ENCODE results near the gene TRIM27.
"Not testable (repeated sequence)": the region's sequence is repeated elsewhere in the genome, so short reads cannot be mapped to it uniquely, and the experiment has no call there.

Gene TRIM27

DNA sequence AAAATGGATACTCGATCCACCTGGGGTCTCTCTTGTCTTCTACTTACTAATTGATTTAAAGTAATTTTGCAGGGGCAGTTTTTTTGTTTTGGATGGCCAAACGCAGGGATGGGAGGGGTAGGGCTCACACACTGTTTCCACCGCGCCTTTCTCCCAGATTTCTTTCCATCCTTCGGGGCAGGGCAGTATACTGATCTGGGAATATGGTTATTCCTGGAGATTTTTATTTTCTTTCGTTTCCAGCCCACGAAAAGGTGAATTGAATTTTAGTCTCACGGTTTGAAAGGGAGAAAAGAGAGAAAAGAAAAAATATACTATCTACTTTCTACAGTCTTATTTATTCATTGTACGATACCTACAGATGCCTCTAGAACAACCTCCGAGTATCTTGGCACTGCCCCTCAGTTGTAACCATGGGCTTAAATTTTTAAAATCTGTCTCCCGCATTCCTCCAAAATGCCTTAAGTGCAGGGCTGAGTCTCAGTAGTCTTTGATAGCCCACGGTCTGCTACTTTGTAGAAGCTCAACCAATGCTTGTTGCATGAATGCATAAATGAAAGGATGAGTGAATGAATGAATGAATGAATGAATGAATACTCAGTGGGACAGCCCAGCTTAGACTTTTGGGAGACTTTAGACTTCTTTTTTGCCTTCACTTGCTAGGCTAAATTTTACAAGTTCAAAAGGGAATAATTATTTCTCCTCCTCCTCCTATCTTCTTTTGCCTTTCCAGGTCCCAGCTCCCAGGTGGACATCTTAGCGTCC, 18.1 kb upstream of the TRIM27 start:
- DNase-seq = no peak

DNA sequence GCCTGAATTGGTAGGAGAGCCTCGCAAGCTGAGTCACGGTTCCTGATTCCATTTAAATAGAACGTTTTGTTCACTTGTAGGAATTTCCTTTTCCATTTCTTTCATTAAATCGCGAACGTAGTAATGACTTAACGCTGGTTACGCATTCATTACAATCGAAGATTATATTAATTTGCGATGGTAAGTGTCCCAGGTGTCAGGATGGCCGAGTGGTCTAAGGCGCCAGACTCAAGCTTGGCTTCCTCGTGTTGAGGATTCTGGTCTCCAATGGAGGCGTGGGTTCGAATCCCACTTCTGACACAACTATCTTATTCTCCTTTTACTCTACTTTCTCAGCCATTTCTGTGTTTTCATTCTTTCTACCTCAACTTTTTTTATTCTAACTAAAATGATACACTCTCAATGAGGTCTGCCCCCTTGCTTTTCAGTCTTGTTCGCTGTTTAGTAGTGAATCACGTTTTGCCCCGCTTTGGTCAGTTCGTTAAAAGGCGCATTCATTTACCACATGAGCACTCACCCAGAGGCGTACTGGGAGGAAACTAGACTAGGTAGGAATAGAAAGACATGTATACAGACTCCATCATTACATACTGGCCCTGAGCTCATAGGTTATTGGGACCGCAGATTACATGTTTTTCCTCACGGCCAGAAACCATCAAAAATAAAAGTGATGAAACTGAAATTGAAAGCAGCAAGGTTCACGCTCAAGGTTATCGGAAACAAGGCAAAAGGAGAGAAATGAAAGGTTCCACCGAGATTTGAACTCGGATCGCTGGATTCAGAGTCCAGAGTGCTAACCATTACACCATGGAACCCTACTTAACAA, 17.3 kb upstream of the TRIM27 start:
- DNase-seq = peak; percentile 86

DNA sequence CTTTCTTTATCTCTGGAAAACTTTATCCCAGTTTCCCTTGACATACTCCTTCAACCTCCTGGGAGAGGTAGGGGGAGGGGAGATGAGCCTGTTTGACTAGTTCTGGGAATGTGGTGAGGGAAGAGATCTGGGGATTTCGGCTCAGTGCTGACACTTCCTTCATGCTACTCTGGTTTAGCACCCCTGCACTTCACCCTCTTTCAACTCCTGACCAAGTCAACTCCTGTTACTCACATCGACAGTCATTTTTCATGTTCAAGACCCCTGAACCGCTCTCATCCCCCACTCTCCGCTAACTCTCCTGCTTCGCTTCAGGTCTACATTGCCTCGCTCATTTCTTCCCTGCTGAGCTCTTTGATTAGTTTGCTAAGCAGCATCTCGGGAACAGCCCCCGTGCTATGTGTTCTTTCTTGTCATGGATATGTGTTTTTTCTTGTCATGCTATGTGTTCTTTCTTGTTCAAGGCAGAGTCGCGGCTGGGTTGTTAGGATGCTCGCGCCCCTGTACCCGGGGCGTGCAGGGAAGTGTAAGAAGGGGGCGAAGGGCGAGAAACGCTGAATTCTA, 16.6 kb upstream of the TRIM27 start:
- peak; percentile 68 for DNase-seq

DNA sequence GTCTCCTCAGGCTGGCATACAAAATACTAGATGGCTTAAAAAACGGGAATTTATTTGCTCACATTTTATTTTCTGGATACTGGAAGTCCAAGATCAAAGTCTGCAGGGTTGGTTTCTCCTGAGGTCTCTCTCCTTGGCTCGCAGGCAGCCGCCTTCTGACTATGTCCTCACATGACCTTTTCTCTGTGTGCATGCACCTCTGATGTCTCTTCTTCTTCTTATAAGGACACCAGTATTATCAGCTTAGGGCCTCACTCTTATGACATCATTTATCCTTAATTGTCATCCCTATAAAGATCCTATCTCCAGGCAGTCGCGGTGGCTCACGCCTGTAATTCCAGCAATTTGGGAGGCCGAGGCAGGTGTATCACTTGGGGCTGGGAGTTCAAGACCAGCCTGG, 9.3 kb upstream of the TRIM27 start:
- DNase-seq = no peak

DNA sequence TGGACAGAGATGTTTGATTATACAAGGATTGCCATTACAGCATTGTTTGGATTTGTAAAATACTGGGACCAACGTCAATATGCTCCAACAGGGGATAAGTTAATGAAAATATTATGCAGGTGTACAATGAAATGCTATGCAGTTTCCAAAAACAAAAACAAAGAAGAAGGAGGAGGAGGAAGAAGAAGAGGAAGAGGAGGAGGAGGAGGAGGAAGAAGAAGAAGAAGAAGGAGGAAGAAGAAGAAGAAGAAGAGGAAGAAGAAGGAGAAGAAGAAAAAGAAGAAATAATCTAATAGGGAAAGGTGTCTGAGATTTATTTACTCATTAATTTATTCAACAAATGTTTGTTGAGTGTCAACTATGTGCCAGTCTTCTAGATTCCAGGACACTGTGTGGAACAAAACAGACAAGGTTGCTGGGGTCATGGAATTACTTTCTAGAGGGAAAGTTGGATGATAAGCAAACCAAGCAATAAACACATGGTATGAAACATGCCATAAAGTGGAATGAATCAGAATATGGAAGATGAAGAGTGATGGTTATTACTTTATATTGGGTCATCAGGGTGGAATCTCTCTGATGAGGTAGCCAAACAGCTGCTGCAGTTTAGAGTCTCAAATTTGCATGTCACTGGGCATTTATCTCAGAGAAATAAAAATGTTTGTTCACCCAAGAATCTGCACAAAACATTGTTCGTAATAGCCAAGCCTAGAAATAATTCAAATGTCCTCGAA, 6.3 kb upstream of the TRIM27 start:
- no peak for DNase-seq

DNA sequence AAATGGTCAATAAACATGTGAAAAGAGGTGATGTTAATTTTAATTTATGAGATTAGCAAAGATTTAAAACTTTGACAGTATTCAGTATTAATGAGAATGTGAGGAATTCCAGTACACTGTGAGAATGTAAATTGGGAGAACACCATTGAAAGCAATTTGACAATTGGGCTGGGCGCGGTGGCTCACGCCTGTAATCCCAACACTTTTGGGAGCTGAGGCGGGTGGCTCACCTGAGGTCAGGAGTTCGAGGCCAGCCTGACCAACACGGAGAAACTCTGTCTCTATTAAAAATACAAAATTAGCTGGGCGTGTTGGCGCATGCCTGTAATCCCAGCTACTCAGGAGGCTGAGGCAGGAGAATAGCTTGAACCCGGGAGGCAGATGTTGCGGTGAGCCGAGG, 5.6 kb upstream of the TRIM27 start:
- DNase-seq = not testable (repeated sequence)

DNA sequence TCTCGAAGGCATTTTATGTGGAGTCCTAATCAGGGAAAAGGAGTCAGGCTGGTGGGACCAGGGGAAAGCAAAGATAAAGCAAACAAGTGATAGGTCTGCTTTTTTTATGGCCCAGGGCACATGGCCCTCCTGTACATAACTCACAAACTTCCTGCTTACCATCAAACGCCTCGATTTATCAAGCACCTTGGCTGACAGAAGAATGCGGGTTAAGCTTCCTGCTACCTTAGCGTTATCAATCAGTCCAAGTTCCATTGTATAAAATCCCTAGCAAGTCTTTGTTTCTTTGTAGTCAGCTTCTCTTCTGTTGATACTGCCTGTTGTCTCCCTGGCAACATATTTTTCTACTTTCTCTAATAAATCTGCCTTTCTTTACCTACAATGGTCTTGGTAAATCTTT, 4.1 kb upstream of the TRIM27 start:
- no peak for DNase-seq

DNA sequence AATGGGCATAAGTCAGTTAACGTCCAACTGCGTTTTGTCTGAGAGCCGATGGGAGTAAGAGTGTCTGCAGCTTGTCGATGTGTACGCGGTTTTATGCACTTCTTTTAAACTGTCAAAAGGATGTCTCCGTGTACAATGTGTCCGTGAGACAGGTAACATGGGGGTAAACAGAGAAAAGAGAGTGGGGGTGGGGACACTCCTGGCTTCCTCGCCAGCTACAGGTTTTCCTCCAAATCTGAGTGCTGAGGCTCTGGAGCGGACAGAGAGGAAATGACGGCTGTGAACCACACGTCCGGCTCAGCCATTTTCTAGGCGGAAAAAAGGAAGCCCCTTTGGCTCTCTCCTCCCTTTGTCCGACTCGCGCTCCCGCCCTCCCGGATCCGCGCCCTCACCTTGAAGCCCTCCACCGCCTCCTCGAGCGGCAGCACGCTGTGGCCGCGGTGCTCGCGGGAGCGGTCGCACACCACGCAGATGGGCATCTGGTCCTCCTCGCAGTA, 916 bp downstream of the TRIM27 start:
- no peak for DNase-seq

DNA sequence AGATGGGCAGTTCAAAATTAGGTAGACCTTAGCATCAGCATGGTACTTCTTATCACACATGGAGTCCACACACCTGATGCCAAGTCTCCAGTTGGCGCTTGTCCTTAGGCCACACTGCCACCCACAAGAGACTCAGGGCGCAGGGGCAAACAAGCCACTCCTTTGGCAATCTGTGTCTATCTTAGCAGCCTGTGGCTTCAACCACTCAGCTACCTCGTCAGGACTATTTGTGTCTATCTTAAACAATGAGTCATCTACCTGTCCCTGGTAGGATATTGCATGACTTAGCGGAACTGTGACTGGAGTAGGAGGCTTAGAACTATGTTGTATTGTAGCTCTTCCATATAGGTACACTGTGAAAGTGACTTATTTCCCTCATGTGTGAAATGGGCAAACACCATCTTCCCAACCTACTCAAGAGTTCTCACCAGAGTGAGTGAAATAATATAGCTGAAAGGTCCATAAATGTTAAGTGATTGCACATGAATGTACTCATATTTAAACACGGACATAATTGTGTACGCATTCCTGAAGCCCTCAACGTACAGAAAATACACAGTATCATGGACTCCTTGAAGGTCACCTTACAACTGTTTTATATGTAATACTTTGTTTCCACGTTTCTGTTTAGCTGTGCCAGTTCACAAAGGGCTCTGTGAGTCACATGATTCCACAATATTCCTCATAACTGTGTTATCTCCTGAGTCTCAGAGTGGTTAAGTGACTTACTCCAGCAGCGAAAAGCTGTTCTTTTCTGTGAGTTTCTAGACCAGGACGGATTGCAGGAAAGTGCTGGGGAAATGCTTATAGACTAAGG, 1.6 kb downstream of the TRIM27 start:
- DNase-seq = peak; percentile 29

DNA sequence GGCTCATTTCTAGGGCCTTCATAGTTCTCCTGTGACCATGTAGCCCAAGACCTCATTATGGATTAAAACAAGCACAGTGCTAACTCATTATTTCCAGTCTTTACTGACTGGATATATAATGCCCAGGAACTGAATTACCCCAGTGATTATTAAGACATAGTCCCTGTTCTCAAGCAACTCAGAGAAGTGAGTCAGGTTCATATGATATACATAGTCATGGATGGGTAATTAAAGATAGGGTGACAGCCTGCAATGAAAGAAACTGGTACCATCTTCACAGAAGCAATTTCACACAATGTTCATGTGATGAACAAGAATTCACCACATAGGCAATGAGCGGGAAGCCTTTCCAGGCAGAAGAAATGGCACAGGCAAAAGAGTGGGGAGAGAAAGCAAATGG, 3.5 kb downstream of the TRIM27 start:
- no peak for DNase-seq

DNA sequence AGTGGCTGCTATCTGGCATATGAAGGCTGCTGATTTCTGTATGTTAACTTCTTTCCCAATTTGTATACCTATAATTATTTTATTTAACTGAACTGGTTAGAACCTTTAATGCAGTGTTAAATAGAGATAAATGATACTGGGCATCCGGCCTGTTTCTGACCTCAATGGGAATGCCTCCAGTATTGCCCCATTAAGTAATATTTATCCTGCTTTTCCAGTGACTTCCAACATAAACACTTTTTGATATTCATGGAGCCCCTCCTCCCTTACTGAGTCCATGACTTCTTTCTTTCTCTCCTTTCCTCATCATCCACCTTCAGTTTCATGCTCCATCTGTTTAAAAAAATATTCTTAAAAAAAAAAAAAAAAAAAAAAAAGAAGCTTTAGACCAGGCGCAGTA, 8.8 kb downstream of the TRIM27 start:
- no peak for DNase-seq

DNA sequence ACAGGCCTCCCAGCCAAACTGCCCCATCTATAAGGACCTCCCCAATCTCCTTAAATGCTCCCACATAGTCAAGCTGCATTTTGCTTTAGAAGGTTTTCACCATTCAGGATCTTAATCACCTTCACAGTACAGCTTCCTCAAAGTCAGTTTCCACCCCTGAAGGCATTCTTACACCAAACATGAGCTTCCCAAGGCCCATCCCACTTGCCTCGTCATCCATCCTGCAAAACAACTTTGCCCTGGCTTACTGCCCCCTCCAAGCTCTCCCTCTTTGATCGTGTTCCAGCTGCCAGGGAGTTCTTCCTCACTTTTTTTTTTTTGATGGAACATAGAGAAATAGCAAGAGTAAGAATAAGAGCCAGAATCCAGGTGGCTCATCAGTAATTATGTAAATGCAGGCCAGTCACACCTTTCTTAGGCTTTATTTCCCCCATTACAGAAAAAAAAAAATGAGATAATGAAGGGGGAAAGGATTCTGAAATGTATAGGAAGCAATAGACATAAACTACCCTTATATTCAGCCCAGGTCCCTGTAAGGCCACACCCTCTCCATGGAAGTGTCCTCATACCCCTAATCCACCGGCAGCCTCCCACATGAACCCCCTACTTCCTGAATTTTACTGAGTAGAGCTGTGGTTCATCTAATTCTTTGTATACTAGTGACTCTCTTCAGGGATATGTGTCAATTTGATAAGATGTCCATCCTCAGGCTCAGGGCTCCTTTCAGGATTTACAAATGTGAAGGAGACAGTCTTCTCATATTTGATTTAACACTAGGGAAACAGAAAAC, 12.7 kb downstream of the TRIM27 start:
- DNase-seq = no peak

DNA sequence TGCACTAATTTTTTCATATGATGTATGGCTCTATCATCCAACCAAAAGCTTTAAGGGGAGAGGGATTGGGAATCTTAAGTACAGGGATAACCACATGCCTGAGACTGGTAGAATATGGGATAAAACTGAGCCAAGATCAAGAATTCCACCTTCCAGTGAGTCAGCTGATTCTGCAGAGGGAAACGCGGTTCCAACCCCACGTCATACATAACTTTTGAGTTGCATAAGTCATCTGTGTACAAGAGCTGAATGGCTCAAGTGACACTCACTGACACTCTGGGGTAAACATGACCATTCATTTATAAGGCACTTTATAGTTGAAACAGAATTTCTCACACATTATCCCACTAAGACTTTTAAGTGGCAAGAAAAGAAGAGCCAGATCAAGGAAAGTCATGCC, 16.4 kb downstream of the TRIM27 start:
- no peak for DNase-seq

DNA sequence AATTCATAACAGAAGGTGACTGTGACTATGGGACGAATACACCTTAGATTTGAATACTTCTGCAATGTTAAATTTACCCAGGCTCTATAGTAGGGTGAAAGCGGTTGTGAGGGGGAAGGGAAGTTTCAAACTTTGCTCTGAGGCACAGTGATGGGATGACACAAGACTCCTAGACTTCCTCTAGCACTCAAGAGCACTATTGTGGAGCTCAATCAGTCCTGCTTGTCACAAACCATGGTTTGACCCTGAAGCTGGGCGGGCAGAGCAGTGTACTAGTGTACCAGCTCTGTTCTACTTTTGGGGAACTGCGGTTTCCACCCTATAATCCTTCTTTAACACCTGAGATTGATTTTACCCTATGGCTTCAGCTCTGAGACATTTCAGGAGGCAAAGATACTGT, 17.1 kb downstream of the TRIM27 start:
- no peak for DNase-seq

DNA sequence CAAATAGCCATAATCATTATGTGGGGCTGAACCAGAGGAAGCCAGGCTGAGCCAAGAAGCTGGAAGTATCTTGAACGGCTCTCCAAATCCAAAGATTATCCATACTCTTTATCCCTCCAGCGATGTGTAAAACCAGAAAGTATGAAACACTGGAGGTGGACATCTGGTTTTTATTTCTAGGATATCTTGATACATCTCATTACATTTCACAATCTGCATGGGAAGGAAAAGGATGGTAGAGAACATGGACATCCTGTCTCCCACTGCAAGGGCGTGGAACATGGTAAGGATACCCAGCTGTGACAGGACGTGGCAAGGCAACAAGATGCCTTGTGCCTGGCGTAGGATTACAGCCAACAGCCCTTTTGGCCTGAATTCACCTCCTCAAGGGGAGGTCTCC, 20.1 kb downstream of the TRIM27 start:
- no peak for DNase-seq

DNA sequence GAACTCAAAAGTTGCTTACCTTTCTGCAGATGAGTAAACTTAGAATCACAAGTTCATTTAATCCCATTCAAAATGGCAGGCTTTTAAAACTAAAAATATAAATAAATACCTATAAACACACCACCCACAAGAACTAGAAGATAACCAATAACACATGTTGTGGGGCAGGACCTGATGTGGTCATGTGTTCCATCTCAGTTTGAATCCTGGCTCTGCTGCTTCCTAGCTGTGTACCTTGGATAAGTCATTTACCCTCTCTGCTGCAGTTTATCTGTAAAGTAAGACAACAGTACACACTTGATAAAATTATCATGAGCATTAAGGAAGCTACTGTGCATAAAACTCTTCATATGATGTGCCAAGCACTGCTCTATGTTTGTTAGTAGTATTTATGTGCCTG, 22.0 kb downstream of the TRIM27 start:
- no peak for DNase-seq

DNA sequence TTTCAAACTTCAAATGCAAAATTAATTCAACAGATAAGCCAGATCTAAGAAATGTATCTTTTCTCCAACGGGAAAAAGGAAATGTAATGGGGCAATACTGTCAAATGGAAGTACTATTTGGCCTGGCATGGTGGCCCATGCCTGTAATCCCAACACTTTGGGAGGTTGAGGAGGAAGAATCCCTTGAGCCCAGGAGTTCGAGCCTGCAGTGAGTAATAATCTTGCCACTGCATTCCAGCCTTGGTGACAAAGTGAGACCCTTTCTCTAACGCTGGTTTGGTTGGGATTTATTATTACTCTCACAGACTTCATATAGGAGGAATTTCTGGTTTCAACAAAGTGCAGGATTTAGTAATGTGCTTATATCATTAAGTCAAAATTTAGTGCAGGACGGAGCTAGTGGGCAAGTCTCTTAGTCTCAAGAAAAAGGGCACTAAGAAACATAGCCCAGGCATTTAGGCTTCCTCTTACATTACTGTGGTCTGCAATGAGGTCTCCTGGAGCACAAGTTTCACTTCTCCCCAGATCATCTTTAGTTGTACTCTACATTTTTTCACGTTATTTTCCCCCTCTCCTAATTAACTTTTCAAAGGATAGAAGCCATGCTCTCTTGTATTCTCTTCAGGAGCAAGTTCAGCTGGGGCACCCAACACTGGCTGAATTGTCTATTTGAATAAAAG, 23.1 kb downstream of the TRIM27 start:
- no peak for DNase-seq

DNA sequence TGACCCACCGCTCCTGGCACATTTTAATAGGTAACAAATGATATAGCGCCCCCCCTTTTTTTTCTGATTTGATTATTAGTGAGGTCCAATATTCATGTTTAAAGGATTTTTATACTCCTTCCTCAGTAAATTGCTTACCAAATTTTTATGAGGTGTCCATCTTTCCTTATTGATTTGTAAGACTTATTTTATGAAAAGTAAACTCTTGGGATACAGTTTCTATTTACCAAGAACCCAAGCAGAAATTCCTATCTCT, 25.1 kb downstream of the TRIM27 start:
- DNase-seq = no peak

DNA sequence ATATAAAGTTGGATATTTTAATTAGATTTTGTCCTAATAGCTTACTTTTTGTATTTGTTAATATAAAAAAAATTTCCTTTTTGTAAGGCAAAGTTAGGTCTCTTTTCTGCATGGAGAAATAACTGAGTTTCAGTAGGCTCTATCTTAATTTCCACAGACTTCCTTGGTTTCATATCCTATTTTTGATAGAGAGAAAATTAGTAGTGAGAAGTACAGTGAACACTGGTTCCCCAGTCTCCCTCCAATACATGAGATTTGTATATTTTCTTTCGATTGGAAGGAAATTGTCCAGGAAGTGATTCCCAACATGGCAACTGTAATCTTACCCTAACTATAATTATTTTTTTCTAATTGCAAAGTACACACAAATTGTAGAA, 26.4 kb downstream of the TRIM27 start:
- no peak for DNase-seq

DNA sequence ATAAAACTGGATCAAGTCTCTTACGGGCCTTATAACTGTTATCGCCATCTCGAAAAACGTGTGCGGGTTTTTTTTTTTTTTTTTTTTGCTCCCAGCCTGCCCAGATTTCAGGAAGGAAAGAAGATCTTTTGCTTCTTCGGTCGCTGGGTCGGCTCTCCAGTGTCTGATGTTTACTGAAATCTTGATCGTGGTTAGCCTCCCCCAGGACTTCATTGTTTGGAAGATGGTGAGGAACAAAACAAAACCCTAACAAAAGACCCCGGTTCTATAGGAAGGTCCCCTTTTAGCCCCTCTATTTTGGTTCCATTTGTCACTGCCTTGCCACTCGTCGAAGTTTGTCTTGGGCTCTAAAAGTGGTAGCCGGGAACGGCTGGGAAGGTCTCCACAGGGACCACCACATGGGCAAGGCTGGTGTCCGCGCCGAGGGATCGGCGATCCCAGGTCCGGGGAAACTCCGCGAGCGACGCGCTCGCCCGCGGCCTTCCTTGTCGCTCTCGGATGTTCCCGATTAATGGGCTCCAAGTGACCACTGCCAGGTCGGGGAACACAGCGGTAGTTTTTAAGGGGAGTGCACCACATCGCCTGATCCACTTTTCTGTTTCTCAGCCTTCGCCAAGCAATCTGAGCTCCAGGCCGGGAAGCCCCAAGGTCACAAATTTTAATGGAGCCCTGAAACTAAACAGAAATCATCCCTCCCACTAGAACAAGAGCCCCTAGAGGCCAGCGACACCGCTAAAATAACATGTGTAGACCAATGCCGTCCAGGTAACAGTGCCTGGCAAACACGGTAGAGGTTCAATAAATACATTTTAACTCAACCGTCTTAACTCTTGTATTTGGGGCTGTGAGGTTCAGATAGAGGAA, 27.0 kb downstream of the TRIM27 start:
- peak; percentile 56 for DNase-seq

All from activated CD4-positive, alpha-beta T cell treated with anti-CD3 and anti-CD28 coated beads for 48 hours (primary cell).